ENCODE data around the gene EXOC6. TPM values are rescaled to one million over a fixed set of nuclear protein-coding genes. Genes with fewer than 3 reads are reported as not detected.

Gene EXOC6
- total and polyA plus RNA-seq, 2 of the 13 experiments (the other 11 are each of a cell fraction or from before 2014, with no cell fraction given): 22.2 to 29.2 TPM

DNA sequence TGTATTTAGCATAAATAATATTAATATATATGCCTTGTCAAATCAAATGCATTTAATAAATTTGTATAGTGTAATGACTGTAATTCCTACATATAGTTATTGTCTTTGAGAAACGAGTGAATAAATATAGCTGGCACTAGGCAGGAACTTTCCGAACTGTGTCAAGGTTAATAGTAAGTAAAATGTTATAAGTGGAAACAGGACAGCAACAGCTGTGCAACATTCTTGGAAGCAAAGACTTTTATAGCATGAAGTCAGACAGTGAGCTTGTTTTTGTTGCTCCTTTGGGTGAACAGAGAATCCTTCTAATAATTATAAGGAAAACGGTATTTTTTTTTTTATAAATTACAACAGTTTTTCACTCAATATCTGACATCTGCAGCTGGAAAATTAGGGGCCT is 14.0 kb upstream of the EXOC6 start:
- DNase-seq (ENCODE audit: low spot score) (no peak), FAIRE-seq (no peak), ATAC-seq (no peak)
- BruUV-seq (replicated peaks): no TSS peak
- TF ChIP-seq MTA3 (CRISPR knock-in tag; IDR thresholded peaks at IDR 0.05): no peak
- TF ChIP-seq, protein P1, sequence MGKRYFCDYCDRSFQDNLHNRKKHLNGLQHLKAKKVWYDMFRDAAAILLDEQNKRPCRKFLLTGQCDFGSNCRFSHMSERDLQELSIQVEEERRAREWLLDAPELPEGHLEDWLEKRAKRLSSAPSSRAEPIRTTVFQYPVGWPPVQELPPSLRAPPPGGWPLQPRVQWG (CRISPR knock-in tag; IDR thresholded peaks at IDR 0.05; ENCODE audit: borderline replicate concordance, low read depth): no peak
- TF ChIP-seq, protein P2, sequence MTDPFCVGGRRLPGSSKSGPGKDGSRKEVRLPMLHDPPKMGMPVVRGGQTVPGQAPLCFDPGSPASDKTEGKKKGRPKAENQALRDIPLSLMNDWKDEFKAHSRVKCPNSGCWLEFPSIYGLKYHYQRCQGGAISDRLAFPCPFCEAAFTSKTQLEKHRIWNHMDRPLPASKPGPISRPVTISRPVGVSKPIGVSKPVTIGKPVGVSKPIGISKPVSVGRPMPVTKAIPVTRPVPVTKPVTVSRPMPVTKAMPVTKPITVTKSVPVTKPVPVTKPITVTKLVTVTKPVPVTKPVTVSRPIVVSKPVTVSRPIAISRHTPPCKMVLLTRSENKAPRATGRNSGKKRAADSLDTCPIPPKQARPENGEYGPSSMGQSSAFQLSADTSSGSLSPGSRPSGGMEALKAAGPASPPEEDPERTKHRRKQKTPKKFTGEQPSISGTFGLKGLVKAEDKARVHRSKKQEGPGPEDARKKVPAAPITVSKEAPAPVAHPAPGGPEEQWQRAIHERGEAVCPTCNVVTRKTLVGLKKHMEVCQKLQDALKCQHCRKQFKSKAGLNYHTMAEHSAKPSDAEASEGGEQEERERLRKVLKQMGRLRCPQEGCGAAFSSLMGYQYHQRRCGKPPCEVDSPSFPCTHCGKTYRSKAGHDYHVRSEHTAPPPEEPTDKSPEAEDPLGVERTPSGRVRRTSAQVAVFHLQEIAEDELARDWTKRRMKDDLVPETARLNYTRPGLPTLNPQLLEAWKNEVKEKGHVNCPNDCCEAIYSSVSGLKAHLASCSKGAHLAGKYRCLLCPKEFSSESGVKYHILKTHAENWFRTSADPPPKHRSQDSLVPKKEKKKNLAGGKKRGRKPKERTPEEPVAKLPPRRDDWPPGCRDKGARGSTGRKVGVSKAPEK (CRISPR knock-in tag; IDR thresholded peaks at IDR 0.05; ENCODE audit: borderline replicate concordance): no peak
- TF ChIP-seq ZNF7 (CRISPR knock-in tag; IDR thresholded peaks at IDR 0.05): no peak
- no peak for TF ChIP-seq ZFP37 (CRISPR knock-in tag; IDR thresholded peaks at IDR 0.05; ENCODE audit: borderline replicate concordance)
- no peak for TF ChIP-seq ZNF629 (CRISPR knock-in tag; conservative IDR thresholded peaks at IDR 0.05)
- 40% methylated on average over 3 of the region's 3 CpGs for WGBS (ENCODE audit: low lambda C conversion rate)
- H3K4me1 ChIP-seq (ENCODE audit: insufficient read depth, low read length): peaks cover 23% of the 10 kb centered on the region
- in situ Hi-C loops (cut with HindIII; ENCODE audit: extremely low pct_ligation_motif_present, low pct_unique_long_range_greater_than_20kb) (no loop called here), intact Hi-C loops (cut with micrococcal nuclease; ENCODE audit: unreplicated experiment) (no loop called here)
- H3K79me2 ChIP-seq (ENCODE audit: insufficient read depth, low read length): no peaks in the 10 kb centered on the region
- H3K9me3 ChIP-seq (ENCODE audit: low read length): no peaks in the 10 kb centered on the region
- no peaks in the 10 kb centered on the region for H3K36me3 ChIP-seq (replicated peaks in 1 of 2; ENCODE audit: control insufficient read depth in 1 of 2, insufficient read depth in 2 of 2, low read length in 2 of 2)
- H4K20me1 ChIP-seq (ENCODE audit: insufficient read depth, low read length): no peaks in the 10 kb centered on the region
- no peak overlapping the region for H3K9ac ChIP-seq (ENCODE audit: insufficient read depth, low read depth, low read length)
- no peak overlapping the region for H3K27ac ChIP-seq (ENCODE audit: extremely low read length, insufficient read depth, low read length)
- no peak overlapping the region for H2AFZ ChIP-seq (ENCODE audit: low read length)
- no peak overlapping the region for H3K4me3 ChIP-seq (replicated peaks in 1 of 3; ENCODE audit: insufficient read depth in 1 of 3, low read depth in 2 of 3, low read length in 3 of 3)
- no peak overlapping the region for H3K4me2 ChIP-seq (ENCODE audit: low read depth, low read length)
- POLR2A ChIA-PET: no interaction called here
- peaks cover 2 to 5% of the 10 kb centered on the region in 2 experiments; a peak in 2 of 5 replicates for H3K27me3 ChIP-seq (ENCODE audit: control insufficient read depth in 1 of 2, insufficient read depth in 2 of 2, low read length in 2 of 2)
- CTCF ChIA-PET (ENCODE audit: low intra/inter-chr PET ratio, low total read pairs): no interaction called here
